Cortex of kidney (tissue), 1 donor: ENCODE data around the gene SNX9.

Source experiments
- DNase-seq: peaks from one replicate; lab custom pipeline; 2025; lab: John Stamatoyannopoulos, UW

The SNX9 gene

DNA sequence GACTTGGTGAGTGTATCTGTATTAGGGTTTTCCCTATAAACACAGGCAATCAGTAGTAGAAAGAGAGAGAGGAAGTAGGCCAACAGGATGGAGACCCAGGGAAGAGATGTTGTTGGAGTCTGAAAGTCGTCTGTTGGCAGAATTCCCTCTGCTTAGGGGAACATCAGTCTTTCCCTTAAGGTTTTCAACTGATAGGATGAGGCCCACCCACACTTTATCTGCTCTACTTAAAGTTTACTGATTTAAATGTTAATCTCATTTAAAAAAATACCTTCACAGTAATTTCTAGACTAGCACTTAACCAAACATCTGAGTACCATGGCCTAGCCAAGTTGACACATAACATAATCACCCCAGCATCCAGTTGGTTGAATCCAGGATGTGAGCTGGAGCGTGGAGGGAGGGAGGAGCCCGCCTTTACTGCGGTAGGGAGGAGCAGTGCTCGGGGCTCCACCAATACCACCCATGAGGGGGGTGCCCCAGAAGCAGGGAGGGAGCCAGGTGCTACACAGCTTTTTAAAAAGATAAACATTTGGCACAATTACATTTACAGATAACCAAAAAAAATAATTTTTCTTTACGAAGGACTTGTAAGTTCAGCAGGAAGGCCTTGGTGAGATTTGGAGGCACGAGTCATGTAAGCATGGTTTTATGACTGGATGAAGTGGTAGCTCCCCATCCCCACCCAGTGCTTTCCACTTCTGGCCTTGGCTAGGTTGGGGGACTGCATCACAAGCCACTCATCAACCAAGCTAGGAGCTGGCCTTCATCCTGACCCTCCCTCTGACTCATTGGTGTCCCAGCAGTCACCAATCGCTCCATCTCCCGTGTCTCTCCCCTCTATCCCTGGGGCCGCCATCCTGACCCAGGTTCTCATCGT is 18.4 kb upstream of the SNX9 start:
- no peak for DNase-seq

DNA sequence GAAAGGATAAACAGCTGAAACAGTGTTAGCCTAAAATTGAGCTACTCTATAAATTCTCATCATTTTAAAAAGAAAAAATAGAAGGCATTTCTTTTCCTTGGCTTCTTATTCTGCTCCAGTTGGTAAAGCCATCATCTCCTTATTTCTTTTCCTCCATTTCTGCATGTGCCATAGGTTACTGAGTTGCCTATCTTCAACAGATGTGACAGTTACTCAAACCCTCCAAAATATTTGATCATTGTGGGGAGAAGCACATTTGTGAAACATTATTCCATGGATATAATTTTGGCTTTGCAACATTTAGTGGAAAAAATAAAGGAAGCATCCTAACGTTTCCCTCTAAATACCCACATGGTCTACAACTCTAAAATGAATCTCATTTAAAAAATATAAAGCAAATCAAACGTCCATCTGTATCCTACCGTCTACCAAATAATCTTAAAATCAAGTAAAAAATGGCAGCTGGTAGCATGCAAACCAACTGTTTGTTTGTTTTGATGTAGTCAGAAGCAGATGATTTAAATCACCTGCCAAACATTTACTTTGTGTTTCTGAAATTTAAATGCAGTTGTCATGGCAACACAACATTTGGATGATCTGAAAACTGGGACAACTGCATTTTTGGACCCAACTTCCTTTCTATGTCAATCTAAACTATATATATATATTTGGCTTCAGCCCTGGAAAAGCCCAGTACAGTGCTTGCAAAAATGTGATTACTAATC is 16.8 kb upstream of the SNX9 start:
- no peak for DNase-seq

DNA sequence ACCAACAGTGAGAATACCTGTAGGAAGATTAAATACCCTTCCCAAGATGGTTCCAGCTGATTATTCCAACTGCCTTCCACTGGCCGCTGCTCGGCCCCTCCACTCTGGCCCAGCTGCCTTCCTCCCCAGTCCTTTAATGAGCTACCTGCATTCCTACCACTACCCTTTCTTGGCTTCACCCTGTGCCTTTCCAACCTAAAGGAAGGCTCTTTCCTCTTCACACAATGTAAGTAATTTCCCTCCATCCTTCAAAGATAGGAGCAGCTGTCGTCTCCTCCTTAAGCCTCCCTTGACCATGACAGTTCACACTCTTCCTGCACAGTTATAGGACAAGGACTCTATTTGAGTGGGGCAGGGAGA is 16.2 kb upstream of the SNX9 start:
- no peak for DNase-seq

DNA sequence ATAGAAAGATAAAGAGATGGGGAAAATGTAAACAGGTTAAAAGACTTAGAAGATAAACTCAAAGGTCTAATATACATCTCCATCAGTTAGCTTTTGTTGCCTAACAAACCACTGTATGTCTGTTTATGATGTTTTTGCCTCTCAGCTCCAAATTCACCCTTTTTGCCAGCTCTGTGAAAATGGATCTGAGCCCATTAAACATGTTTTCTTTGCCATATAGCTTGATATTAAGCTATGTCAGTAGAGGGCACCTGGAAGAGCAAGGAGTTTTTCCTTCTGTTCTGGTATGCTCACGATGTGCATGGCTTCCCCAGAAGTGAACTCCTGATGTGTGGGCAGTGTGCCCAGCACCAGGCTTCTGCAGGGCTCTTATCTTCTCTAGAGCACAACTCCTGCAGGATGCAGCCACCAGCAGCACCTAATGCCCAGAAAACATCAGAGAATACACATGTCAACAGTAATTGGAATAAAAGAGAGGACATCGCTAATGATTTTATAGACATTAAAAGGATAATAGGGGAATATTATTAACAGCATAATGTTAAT is 14.6 kb upstream of the SNX9 start:
- no peak for DNase-seq

DNA sequence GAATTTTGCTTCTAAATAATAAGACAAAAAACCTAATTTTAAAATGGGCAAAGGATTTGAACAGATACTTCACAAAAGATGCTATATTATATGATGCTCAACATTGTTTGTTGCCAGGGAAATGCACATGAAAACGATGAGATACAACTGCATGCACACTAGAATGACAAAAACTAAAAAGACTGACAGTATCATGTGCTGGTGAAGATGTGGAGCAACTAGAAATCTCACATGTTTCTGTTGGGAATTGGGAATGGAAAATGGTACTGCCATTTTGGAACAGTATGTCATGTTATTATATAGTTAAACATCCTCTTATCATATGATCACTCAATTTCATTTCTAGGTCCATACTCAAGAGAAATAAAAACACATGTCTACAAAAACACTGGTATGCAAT is 13.4 kb upstream of the SNX9 start:
- no peak for DNase-seq

DNA sequence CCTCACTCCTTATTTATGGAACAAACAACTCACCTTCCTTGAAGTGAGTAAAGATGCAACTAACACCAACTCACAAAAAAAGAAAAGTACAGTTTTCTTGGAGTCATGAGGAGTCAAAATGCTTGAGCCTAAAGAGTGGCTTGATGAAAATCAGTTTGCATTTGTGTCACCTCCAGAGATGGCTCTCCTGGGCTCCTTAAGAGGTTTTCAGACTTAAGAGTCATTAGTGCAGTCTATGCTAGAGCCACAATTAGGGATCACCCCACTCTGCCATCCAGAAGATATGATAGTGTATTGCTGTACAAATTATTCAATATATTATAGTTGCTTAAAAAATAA is 11.9 kb upstream of the SNX9 start:
- no peak for DNase-seq

DNA sequence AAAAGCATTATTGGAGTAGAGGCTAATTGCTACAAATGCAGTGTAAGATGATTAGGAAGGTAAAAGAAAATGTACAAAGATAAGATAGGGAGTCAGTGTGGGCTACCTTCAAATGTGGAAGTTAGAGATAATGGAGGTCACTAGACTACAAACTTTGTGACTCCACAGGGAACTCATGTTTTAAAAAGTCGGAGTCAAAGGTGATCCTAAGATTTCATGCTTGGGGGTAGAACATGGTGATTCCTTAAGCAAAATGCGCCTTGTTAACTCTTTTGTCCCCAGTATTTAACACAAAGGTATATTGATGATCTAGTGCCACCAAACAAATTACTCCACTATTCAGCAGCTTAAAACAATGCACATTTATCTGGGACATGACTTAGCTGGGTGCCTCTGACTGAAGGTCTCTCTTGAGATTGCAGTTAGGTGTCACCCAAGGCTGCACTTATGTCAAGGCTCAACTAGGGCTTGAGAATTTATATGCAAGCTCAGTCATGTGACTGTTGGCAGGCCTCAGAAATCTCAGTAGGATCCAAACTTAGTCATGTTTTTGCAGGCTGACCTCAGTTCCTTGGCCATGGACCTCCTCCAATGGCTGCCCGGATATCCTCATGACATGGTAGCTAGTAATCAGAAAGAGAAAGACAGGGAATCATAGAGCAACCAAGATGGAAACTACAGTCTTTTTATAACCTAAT is 11.4 kb upstream of the SNX9 start:
- DNase-seq, result no peak

DNA sequence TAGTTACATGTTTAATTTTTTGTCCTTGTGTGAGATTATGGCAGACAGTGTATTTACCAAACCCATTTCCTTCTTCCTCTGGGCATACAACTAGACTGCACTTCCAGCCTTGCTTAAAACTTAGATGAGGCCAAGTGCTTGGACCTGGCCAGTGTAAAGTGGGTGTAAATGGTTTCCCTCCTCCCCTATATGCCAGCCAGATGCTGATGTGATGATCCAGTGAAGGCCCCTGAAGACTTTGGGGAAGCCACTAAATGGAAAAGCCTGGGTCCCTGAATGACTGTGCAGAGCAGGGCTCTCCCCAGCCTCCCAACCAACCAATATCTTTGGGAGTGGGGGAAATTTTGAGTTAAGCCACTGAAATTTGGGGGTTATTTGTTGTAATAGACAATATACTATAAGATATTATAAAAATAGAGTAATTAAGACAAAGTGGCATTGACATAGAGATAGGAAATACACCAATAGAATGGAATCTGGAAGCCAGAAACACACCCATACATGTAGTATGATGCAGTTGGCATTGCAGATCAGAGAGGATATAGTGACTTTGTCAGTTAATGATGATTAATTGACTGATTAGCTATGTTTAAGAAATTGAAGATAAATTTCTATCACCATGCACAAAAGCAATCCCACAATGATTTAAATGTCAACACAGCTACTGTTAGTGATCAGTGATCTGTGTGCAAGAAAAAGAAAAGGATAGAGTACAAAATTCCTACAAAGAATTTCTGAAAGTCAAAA is 10.4 kb upstream of the SNX9 start:
- no peak for DNase-seq

DNA sequence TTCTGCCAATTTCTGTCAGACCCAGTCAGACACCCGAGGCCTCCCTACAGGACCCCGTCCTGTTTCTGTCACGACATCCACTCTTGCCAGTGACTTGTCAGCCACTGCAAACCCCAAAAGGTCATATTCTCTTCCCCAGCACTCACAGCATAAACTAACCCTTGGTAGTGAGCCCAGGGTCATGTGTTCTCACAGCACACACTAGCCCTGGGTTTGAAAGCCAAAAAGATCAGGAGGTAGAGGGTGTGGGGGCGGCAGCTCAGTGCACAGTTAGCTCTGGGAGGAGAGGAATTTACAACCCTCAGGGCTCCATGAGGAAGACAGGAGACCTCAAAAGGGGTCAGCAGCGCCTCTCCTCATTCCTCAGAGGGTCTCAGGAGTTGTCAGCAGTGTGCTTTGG is 9.9 kb upstream of the SNX9 start:
- DNase-seq, result no peak

DNA sequence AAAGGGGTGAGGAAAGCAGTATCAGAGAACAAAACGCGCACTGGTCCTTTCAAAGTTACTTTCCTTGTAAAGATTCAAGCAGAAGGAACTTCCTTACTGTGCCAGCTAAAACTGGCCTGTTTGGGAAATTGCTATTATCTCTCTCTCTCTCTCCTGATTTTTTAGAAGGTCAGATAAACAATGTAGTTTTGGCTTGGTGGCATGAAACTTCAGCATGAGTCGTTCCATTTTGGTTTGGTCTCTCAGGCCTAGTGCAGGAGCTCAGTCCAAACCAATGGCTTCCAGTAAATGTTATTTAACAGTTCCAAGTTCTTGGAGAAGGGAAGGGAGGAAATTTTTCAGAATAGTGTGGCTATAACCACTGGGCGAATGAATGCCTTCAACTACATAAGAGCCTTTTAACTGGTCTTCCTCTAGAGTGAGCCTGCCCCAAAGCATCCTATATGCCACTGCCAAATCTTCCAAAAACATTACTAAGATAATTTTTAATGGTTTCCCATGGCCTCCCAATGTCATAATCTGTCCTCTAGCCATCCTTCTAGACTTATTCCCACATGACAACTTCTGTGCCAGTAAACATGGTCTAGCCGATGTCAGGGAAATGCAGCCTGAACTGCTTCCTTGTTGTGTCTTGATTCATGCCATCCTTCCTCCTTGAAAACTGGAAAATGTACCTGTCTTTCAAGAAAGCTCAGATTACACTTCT is 9.1 kb upstream of the SNX9 start:
- no peak for DNase-seq

DNA sequence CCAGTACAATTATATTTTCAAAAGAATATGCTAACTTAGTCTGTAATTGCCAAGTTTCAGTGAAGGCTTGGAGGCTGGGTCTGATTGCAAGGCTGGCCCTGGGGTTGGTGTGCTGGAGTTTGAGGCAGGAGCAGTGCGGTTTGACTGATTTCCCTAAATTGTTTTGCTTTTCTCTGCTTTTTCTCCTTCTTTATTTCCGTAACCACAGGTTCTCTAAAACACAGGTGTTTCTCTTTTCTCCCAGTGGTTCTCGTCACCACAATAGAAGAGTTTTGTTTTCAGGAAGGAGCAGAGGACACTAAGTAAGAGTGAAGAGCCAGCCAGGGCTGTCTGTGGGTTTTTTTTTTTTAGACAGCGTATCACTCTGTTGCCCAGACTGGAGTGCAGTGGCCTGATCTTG is 8.2 kb upstream of the SNX9 start:
- no peak for DNase-seq

DNA sequence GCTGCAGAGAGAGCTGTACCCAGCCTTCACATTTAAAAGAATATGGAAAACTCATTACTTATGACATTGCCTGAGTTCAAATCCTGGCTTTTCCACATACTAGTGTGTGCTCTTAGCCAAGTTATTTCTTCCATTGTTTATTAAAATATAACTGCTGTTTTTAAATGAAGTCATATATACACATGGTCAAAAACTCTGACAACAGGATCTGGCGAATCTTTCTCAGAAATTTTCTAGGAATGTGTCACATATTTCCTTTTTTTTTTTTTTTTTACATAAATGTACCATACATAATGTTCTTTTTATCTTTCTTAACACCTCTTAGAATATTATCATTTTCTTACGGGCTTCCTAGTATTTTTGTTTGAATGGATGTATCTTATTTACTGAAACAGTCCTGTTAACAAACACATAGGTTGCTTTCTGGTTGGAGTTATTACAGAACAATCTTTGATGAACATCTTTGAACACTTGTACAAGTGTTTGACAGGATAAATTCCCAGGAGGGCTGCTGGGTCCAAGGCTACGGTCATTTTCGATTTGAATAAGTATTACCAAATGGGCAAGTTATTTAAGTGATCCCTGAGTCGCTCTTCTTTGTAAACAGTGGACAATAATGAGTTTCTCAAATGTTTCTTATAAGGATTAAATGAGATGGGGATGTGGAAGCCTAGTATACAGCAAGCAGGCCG is 1.6 kb upstream of the SNX9 start:
- DNase-seq, result no peak

DNA sequence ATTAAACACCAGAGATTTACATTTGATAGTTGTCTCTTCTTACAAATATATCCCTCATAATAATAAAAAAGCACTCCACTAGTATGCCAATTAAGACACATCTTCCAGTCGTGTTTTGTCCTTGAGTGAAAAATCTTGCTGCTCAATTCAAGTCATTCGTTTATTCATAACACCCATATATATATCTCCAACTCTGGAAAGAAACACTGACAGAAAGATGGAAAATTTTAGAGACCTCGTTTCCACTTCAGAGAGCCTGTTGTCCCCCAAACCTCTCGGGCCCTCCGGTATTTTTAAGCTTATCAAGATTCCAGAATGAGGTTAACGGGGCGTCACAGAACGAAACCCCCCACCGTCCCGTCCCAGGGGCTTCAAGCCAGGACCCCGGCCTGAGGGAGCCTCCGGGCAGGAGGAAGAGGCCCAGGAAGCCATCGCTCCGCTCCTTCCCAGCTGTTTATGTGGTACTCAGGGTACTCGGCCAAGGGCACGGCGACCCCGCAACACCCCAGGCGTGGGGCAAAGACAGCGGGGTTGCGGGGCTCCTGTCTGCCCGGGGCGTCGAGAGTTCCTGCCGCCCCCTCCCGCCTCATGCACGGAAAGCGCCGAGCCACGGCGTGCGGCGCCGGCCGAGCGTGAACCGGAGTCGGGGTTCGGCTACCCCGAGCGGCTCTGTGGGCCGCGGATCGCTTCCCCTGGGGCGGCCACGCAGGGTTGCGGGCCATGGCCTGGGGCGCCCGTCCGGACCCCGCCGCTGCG is 623 bp upstream of the SNX9 start:
- no peak for DNase-seq

DNA sequence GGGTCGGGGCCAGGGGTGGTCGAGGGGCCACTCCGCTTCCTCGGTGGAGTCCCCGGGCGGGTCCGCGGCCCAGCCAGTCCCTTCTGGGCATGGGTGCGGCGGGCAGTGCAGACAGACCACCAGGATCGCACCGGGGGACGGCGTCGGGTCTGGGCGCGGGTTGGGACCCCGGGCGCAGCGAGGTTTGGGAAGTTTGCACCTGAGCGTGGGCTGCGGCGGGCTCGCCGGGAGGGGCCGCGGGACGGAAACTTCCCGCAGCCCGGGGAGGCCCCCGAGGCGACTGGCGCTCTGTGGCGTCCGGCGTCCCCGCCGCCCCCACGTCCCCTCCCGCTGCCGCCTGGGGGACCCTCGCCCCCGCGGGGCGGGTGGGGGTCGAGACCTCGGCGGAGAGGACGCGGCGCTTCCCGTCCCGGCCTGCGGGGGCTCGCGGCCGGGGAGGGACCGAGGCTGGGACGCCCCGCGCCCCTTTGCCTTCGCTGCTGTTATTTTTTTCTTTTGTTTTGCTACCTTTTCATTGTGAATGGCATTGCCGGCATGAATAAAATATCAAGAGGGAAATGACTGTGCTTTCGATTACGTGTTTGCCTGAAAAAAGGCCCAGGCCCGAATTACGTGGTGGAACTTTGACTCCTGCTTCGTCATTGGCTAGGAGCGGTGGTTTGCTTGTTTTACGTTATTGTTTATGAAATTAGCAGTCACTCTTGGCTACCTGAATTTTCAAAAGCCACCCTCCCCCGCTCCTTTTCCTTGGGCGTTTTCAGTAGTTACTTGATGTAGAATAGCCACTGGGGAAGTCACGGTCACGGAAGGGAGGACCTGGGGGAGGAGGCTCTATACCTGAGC is 703 bp downstream of the SNX9 start:
- no peak for DNase-seq

DNA sequence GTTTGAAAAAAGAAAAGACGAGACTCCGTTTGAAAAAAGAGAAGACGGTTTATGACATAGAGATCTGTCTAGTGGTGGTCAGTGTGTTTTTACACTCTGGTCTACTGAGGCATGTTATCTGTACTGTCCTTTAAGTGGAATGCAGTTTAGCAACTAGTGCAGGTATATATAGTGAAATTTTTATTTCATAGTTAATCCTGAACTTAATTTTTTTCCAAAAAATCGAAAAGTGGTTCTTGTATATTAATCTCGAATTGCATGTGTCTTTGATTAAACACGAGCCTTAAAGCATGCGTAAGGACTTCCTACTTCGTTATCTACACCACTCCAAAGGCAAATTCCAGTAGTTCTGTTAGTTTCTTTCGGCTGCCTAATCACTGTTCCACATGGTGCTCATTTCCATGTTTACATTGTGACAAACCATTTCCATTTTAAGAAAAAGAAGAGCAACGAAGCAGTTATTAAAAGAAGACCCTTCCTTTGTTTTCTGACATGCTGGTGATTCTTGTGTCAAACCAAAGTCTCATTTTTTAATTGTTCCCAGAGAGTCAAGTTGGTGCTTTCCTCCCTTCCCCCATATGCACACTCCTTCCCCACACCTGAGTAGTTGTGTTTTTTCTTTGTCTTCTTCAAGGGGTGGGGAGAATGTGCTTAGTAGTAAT is 2.3 kb downstream of the SNX9 start:
- no peak for DNase-seq

DNA sequence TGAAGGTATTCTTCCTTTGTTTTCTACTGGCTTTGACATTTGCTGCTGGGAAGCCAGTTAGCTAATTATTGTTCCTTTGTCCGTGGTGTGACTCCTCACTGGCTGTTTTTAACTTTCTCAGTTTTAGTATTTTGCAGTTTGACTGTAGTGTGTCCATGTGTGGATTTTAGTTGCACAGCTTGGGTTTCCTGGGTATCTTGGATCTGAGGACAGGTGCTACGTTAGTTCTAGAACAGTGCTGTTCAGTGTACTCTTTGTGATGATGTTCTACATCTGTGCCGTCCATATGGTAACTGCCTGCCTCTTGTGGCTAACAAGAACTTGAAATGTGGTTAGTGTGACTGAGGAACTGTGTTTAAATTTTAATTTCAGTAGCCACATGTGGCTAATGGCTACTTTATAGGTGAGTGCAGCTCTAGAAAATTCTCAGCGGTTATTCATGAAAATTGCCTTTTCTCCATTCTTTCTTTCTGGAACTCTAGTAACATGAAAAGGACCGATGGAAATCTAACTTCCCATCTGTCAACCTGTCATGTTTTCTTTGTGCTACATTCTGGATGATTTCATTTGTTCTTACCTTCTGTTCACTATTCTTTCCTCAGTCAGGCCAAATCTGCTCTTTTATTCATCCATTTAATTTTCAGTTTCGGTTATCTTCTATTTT is 7.4 kb downstream of the SNX9 start:
- DNase-seq, result no peak

DNA sequence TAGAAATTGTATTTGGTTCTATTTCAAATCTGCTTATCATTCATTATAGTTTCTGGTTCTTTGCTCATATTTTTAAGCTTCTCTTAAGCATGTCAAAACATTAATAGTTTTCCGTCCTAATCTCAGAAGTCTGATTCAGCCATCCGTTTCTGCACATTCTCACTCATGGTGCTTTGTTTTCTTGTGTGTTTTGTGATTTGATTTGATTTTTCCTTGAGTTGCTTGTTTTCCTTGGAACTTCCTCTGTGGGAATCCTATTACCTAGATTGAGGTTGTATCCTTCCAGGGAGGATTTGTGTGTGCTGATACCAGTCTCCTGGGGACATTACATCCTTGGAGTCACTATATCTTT is 7.9 kb downstream of the SNX9 start:
- DNase-seq, result no peak
